Smooth muscle cell (in vitro differentiated cells): ENCODE results near the gene ARID3C. TPM values are rescaled to one million over a fixed set of nuclear protein-coding genes. Genes with fewer than 3 reads are reported as not detected.

ENCODE experiments used
- DNase-seq: peaks from one replicate; lab custom pipeline; 2025; ENCODE audit not compliant: unreplicated experiment; lab: John Stamatoyannopoulos, UW
- H2AFZ ChIP-seq: fragments of 200-600 bp; sonication (generic); 2 replicates; pipeline ENCODE4 v1.6.0; 2016; ENCODE audit warnings: antibody characterized with exemption, low read depth, mild to moderate bottlenecking
- H3F3A ChIP-seq: fragments of 200-600 bp; sonication (generic); 2 replicates; pipeline ENCODE4 v1.6.0; 2017; ENCODE audit warnings: antibody characterized with exemption, low read depth
- H3K27ac ChIP-seq: fragments of 200-600 bp; sonication (generic); 2 replicates; pipeline ENCODE4 v1.5.1; 2016; ENCODE audit warnings: low read depth, mild to moderate bottlenecking
- H3K27me3 ChIP-seq: fragments of 200-600 bp; sonication (generic); 2 replicates; pipeline ENCODE4 v1.6.1; 2016; ENCODE audit warnings: low read depth, mild to moderate bottlenecking
- H3K36me3 ChIP-seq: fragments of 200-600 bp; sonication (generic); 2 replicates; pipeline ENCODE4 v1.5.1; 2016; ENCODE audit warnings: low read depth
- H3K4me1 ChIP-seq: fragments of 200-600 bp; sonication (generic); 2 replicates; pipeline ENCODE4 v1.5.1; 2016; ENCODE audit warnings: low read depth
- H3K4me2 ChIP-seq: fragments of 200-600 bp; sonication (generic); 2 replicates; pipeline ENCODE4 v1.6.0; 2016; ENCODE audit warnings: mild to moderate bottlenecking
- H3K4me3 ChIP-seq: fragments of 200-600 bp; sonication (generic); 2 replicates; pipeline ENCODE4 v1.5.1; 2016; ENCODE audit warnings: mild to moderate bottlenecking
- H3K79me2 ChIP-seq: fragments of 200-600 bp; sonication (generic); 2 replicates; pipeline ENCODE4 v1.6.0; 2016; ENCODE audit warnings: low read depth, mild to moderate bottlenecking
- H3K9ac ChIP-seq: fragments of 200-600 bp; sonication (generic); 2 replicates; pipeline ENCODE4 v1.6.0; 2016; ENCODE audit warnings: low read depth
- H3K9me3 ChIP-seq: fragments of 200-600 bp; sonication (generic); replicated peaks from 2 replicates; pipeline ENCODE4 v1.5.1; 2016; ENCODE audit warnings: low read depth
- H4K20me1 ChIP-seq: fragments of 200-600 bp; sonication (generic); 2 replicates; pipeline ENCODE4 v1.6.0; 2016; ENCODE audit warnings: low read depth
- CTCF ChIP-seq: fragments of 200-600 bp; sonication (generic); IDR thresholded peaks from 2 replicates; pipeline ENCODE4 v1.5.1; 2017; ENCODE audit warnings: borderline replicate concordance, mild to moderate bottlenecking, antibody characterized with exemption; ENCODE audit not compliant: insufficient read depth, poor library complexity, severe bottlenecking
- WGBS: methylation state at CpG from one replicate; pipeline ENCODE4 v1.1.7; 2016; ENCODE audit warnings: low lambda C conversion rate; 5-methylcytosine and 5-hydroxymethylcytosine counted together
- polyA plus RNA-seq: library from polyadenylated mRNA; unstranded; fragments of >200 nt; fragmentation: Nextera tagmentation; extraction: Ambion mirVana; gene quantifications from 2 replicates; pipeline ENCODE4 v1.2.1, GENCODE V29; 2016
- total RNA-seq: library from RNA; depleted of rRNA; stranded (reverse); fragments of >200 nt; gene quantifications from 2 replicates; pipeline ENCODE4 v1.2.3, GENCODE V29; 2014

Gene ARID3C
- total and polyA plus RNA-seq, 2 experiments from 2014 or later: 0.40 TPM; not detected in 1

GRCh38 chr9:34592895-34593601 is 35.8 kb downstream of the ARID3C start:
- Histone ChIP-seq H3K4me1 (peaks cover 9% of the 10 kb centered on the region), H3K4me2 (no peak overlapping the region), H3K79me2 (peaks cover 5% of the 10 kb centered on the region), H3K4me3 (no peak overlapping the region), H3K9ac (no peak overlapping the region), H3K27me3 (peaks cover 31% of the 10 kb centered on the region), H2AFZ (no peak overlapping the region), H3F3A (no peaks in the 10 kb centered on the region), H3K36me3 (no peaks in the 10 kb centered on the region), H3K27ac (no peak overlapping the region), H4K20me1 (no peaks in the 10 kb centered on the region), H3K9me3 (no peaks in the 10 kb centered on the region)
- no peak for DNase-seq
- WGBS: 28% methylated on average over 18 of the region's 26 CpGs
- TF ChIP-seq CTCF: no peak

- H3K27me3 ChIP-seq: peaks cover 31% of the 10 kb centered on the region
These were observed 36.7 kb downstream of the ARID3C start for GRCh38 chr9:34591917-34592866.

GRCh38 chr9:34591248-34591916 is 37.5 kb downstream of the ARID3C start:
- peaks cover 21% of the 10 kb centered on the region for H3K79me2 ChIP-seq
- peaks cover 13% of the 10 kb centered on the region for H3K4me1 ChIP-seq
- peak overlapping the region; percentile 2 for H3K4me3 ChIP-seq
- peaks cover 31% of the 10 kb centered on the region for H3K27me3 ChIP-seq
- no peaks in the 10 kb centered on the region for H3K36me3 ChIP-seq
- H3K9me3 ChIP-seq: no peaks in the 10 kb centered on the region
- H3F3A ChIP-seq: peaks cover 7% of the 10 kb centered on the region
- H3K27ac ChIP-seq: no peak overlapping the region
- no peak overlapping the region for H3K9ac ChIP-seq
- TF ChIP-seq CTCF: peak; percentile 91
- WGBS: 5% methylated on average over 47 of the region's 60 CpGs
- H2AFZ ChIP-seq: no peak overlapping the region
- peak overlapping the region; percentile 92 for H3K4me2 ChIP-seq
- DNase-seq: peak; percentile 78
- H4K20me1 ChIP-seq: no peaks in the 10 kb centered on the region

More at GRCh38 chr9:34591917-34592866, 36.7 kb downstream of the ARID3C start:
- Histone ChIP-seq H3K4me2 (no peak overlapping the region), H3K27ac (no peak overlapping the region), H3K79me2 (peaks cover 13% of the 10 kb centered on the region), H4K20me1 (no peaks in the 10 kb centered on the region), H3K36me3 (no peaks in the 10 kb centered on the region), H3K4me1 (peaks cover 13% of the 10 kb centered on the region), H3F3A (peaks cover 4% of the 10 kb centered on the region), H3K9me3 (no peaks in the 10 kb centered on the region), H3K9ac (no peak overlapping the region), H3K4me3 (no peak overlapping the region), H2AFZ (no peak overlapping the region)
- 33% methylated on average over 16 of the region's 16 CpGs for WGBS
- TF ChIP-seq CTCF: no peak
- DNase-seq: no peak
